Nephron progenitor cell (in vitro differentiated cells): Measurements from ENCODE around the gene SPATS2.

ENCODE experiments used
- DNase-seq: peaks from one replicate; pipeline ENCODE4 v3.0.0; 2021
- H3K27ac Mint-ChIP-seq: 2 replicates; pipeline ENCODE4 v1.8.0; 2021; ENCODE audit warnings: mild to moderate bottlenecking, moderate library complexity, mixed read lengths
- H3K27me3 Mint-ChIP-seq: 2 replicates; pipeline ENCODE4 v1.8.0; 2021; ENCODE audit warnings: mild to moderate bottlenecking, low read depth, mixed read lengths; ENCODE audit not compliant: poor library complexity
- H3K36me3 Mint-ChIP-seq: 2 replicates; pipeline ENCODE4 v1.8.0; 2021; ENCODE audit warnings: low read depth, mixed read lengths
- H3K4me1 Mint-ChIP-seq: 2 replicates; pipeline ENCODE4 v1.8.0; 2021; ENCODE audit warnings: mixed read lengths
- H3K4me3 Mint-ChIP-seq: 2 replicates; pipeline ENCODE4 v1.8.0; 2021; ENCODE audit warnings: mild to moderate bottlenecking, moderate library complexity, mixed read lengths
- H3K9me3 Mint-ChIP-seq: 2 replicates; pipeline ENCODE4 v1.8.0; 2021; ENCODE audit warnings: mild to moderate bottlenecking, moderate library complexity, mixed read lengths
- CTCF ChIP-seq: fragments of 200-600 bp; sonication (generic); IDR thresholded peaks from 2 replicates; pipeline ENCODE4 v1.5.0; 2021; ENCODE audit warnings: antibody characterized with exemption

SPATS2 gene

GRCh38 chr12:49325606-49326005 lies 41.7 kb upstream of the SPATS2 start:
- no peak for DNase-seq
- Mint-ChIP-seq H3K4me1 (peaks cover 25% of the 10 kb centered on the region), H3K27me3 (peaks cover 21% of the 10 kb centered on the region), H3K9me3 (no peaks in the 10 kb centered on the region), H3K4me3 (no peak overlapping the region), H3K36me3 (peaks cover 30% of the 10 kb centered on the region), H3K27ac (no peak overlapping the region)
- no peak for TF ChIP-seq CTCF

- Mint-ChIP-seq H3K9me3 (no peaks in the 10 kb centered on the region), H3K36me3 (peaks cover 36% of the 10 kb centered on the region), H3K27ac (no peak overlapping the region), H3K4me3 (no peak overlapping the region), H3K4me1 (peaks cover 31% of the 10 kb centered on the region), H3K27me3 (peaks cover 13% of the 10 kb centered on the region)
- no peak for TF ChIP-seq CTCF
- no peak for DNase-seq
These were observed 39.9 kb upstream of the SPATS2 start for GRCh38 chr12:49327368-49327767.

GRCh38 chr12:49327887-49328286 lies 39.4 kb upstream of the SPATS2 start:
- H3K4me1 Mint-ChIP-seq, result peaks cover 29% of the 10 kb centered on the region
- peaks cover 17% of the 10 kb centered on the region for H3K27me3 Mint-ChIP-seq
- H3K36me3 Mint-ChIP-seq, result peaks cover 36% of the 10 kb centered on the region
- H3K4me3 Mint-ChIP-seq, result no peak overlapping the region
- H3K9me3 Mint-ChIP-seq, result no peaks in the 10 kb centered on the region
- TF ChIP-seq CTCF, result no peak
- H3K27ac Mint-ChIP-seq, result no peak overlapping the region
- no peak for DNase-seq

- Mint-ChIP-seq H3K4me3 (no peak overlapping the region), H3K9me3 (no peaks in the 10 kb centered on the region), H3K27ac (no peak overlapping the region), H3K4me1 (peaks cover 19% of the 10 kb centered on the region), H3K36me3 (peaks cover 36% of the 10 kb centered on the region), H3K27me3 (peaks cover 24% of the 10 kb centered on the region)
- DNase-seq, result no peak
- no peak for TF ChIP-seq CTCF
These were observed 38.4 kb upstream of the SPATS2 start for GRCh38 chr12:49328816-49329215.

GRCh38 chr12:49330032-49330619 lies 37.1 kb upstream of the SPATS2 start:
- H3K27me3 Mint-ChIP-seq, result peaks cover 37% of the 10 kb centered on the region
- H3K4me1 Mint-ChIP-seq, result peaks cover 12% of the 10 kb centered on the region
- peaks cover 36% of the 10 kb centered on the region for H3K36me3 Mint-ChIP-seq
- H3K4me3 Mint-ChIP-seq, result no peak overlapping the region
- no peak for DNase-seq
- no peaks in the 10 kb centered on the region for H3K9me3 Mint-ChIP-seq
- no peak for TF ChIP-seq CTCF
- no peak overlapping the region for H3K27ac Mint-ChIP-seq

- Mint-ChIP-seq H3K9me3 (no peaks in the 10 kb centered on the region), H3K36me3 (peaks cover 35% of the 10 kb centered on the region), H3K4me1 (peaks cover 12% of the 10 kb centered on the region), H3K4me3 (no peak overlapping the region), H3K27me3 (peaks cover 44% of the 10 kb centered on the region), H3K27ac (no peak overlapping the region)
- no peak for DNase-seq
- no peak for TF ChIP-seq CTCF
These were observed 36.5 kb upstream of the SPATS2 start for GRCh38 chr12:49330631-49331379.
